ENCODE measurements around the gene KSR2.
"Not testable (repeated sequence)": the region's sequence is repeated elsewhere in the genome, so short reads cannot be mapped to it uniquely, and the experiment has no call there.

KSR2 gene

GRCh38 chr12:117680312-117680711 is 288.5 kb downstream of the KSR2 start:
- DNase-seq = no peak

- DNase-seq = no peak
These were observed 289.0 kb downstream of the KSR2 start for GRCh38 chr12:117679776-117680175.

GRCh38 chr12:117674763-117675162 is 294.0 kb downstream of the KSR2 start:
- no peak for DNase-seq

- DNase-seq = no peak
These were observed 294.5 kb downstream of the KSR2 start for GRCh38 chr12:117674313-117674712.

- peak; percentile 48 for DNase-seq
These were observed 297.1 kb downstream of the KSR2 start for GRCh38 chr12:117671734-117672133.

GRCh38 chr12:117664169-117664568 is 304.6 kb downstream of the KSR2 start:
- no peak for DNase-seq

- no peak for DNase-seq
These were observed 306.0 kb downstream of the KSR2 start for GRCh38 chr12:117662620-117663395.

GRCh38 chr12:117662220-117662619 is 306.6 kb downstream of the KSR2 start:
- no peak for DNase-seq

- no peak for DNase-seq
These were observed 307.3 kb downstream of the KSR2 start for GRCh38 chr12:117661471-117661870.

GRCh38 chr12:117660896-117661295 is 307.9 kb downstream of the KSR2 start:
- no peak for DNase-seq

GRCh38 chr12:117658226-117658625 is 310.6 kb downstream of the KSR2 start:
- no peak for DNase-seq

- no peak for DNase-seq
These were observed 319.0 kb downstream of the KSR2 start for GRCh38 chr12:117649796-117650195.

- peak; percentile 97 for DNase-seq
These were observed 322.3 kb downstream of the KSR2 start for GRCh38 chr12:117646520-117646919.

- DNase-seq = no peak
These were observed 323.3 kb downstream of the KSR2 start for GRCh38 chr12:117645473-117645872.

- no peak for DNase-seq
These were observed 324.8 kb downstream of the KSR2 start for GRCh38 chr12:117643971-117644370.

- DNase-seq = no peak
These were observed 326.9 kb downstream of the KSR2 start for GRCh38 chr12:117641885-117642284.

GRCh38 chr12:117640511-117640910 is 328.3 kb downstream of the KSR2 start:
- DNase-seq = no peak

- no peak for DNase-seq
These were observed 339.3 kb downstream of the KSR2 start for GRCh38 chr12:117629454-117629853.

- DNase-seq = not testable (repeated sequence)
These were observed 340.1 kb downstream of the KSR2 start for GRCh38 chr12:117628711-117629110.

GRCh38 chr12:117622741-117623140 is 346.0 kb downstream of the KSR2 start:
- no peak for DNase-seq

- DNase-seq = no peak
These were observed 346.7 kb downstream of the KSR2 start for GRCh38 chr12:117622087-117622486.

GRCh38 chr12:117607778-117608177 is 361.0 kb downstream of the KSR2 start:
- no peak for DNase-seq

GRCh38 chr12:117606945-117607344 is 361.8 kb downstream of the KSR2 start:
- no peak for DNase-seq

GRCh38 chr12:117606024-117606423 is 362.8 kb downstream of the KSR2 start:
- no peak for DNase-seq
